ENCODE data around the gene ABCB11. TPM values are rescaled to one million over a fixed set of nuclear protein-coding genes. Genes with fewer than 3 reads are reported as not detected.

Gene ABCB11
- total RNA-seq, 6 experiments from 2014 or later, result 21.3 to 128 (median 54.8) TPM

DNA sequence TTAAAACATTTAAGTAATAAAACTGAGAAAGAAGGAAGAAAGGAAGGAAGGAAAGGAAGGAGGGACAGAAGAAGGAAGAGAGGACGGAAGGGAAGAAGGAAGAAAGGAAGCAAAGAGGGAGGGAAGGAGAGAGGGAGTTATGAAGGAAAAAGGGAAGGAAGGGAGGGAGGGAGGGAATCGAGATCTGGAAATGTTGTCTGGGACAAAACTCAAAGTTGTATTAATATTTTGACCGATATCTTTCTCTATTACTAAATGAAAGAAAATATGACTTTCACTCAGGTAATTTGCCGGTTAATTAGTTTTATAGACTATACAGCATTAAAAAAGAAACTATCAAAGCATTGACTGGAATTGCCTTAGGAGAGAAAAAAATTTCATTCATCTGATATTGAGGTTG is 85.6 kb downstream of the ABCB11 start:
- Histone ChIP-seq H3K4me1 (no peaks in the 10 kb centered on the region), H3K27me3 (no peaks in the 10 kb centered on the region), H3K36me3 (peaks cover 0 to 56% (median 7%) of the 10 kb centered on the region in 4 donors), H3K27ac (no peak overlapping the region), H3K9me3 (no peaks in the 10 kb centered on the region), H3K4me3 (no peak overlapping the region)
- intact Hi-C loops (cut with DNase I), result no loop called here
- no peak for DNase-seq
- 30% methylated on average over 4 of the region's 4 CpGs for WGBS (ENCODE audit: insufficient coverage, low coverage, low lambda C conversion rate, missing lambda C conversion rate)
- no peak for ATAC-seq
- TF ChIP-seq, protein P1, sequence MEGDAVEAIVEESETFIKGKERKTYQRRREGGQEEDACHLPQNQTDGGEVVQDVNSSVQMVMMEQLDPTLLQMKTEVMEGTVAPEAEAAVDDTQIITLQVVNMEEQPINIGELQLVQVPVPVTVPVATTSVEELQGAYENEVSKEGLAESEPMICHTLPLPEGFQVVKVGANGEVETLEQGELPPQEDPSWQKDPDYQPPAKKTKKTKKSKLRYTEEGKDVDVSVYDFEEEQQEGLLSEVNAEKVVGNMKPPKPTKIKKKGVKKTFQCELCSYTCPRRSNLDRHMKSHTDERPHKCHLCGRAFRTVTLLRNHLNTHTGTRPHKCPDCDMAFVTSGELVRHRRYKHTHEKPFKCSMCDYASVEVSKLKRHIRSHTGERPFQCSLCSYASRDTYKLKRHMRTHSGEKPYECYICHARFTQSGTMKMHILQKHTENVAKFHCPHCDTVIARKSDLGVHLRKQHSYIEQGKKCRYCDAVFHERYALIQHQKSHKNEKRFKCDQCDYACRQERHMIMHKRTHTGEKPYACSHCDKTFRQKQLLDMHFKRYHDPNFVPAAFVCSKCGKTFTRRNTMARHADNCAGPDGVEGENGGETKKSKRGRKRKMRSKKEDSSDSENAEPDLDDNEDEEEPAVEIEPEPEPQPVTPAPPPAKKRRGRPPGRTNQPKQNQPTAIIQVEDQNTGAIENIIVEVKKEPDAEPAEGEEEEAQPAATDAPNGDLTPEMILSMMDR (IDR thresholded peaks at IDR 0.05), result no peak
- no peak for TF ChIP-seq POLR2A (IDR thresholded peaks at IDR 0.05)

DNA sequence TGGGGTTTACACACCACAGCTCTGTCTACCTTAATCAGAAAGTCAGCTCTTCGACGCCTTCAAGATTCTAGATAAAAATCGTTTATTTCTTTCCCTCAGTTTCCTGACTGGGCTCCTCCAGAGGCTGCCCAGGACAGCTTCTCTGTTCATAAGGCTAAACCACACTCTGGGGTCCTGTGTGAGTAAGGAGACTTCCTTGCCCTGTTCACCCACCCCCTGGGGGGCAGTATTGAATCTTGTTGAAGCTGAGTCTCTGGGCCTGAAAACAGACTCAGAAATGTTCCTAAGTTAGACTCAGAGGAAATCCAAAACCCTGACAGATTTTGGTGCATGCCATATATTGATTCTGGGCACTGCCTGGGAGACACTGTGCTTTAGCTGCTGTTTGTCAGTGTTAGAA is 87.1 kb downstream of the ABCB11 start:
- TF ChIP-seq, protein P1 (IDR thresholded peaks at IDR 0.05), result no peak
- TF ChIP-seq POLR2A (IDR thresholded peaks at IDR 0.05), result no peak
- no peak for DNase-seq
- 78% methylated on average over 2 of the region's 3 CpGs for WGBS (ENCODE audit: insufficient coverage, low coverage, low lambda C conversion rate, missing lambda C conversion rate)
- no peak overlapping the region for H3K27ac ChIP-seq
- H3K27me3 ChIP-seq, result no peaks in the 10 kb centered on the region
- no peaks in the 10 kb centered on the region for H3K9me3 ChIP-seq
- peaks cover 0 to 48% (median 7%) of the 10 kb centered on the region in 4 donors for H3K36me3 ChIP-seq
- no peak overlapping the region for H3K4me3 ChIP-seq
- ATAC-seq, result peak in 2 of 4 donors; percentile 10 to 14
- intact Hi-C loops (cut with DNase I), result no loop called here
- no peaks in the 10 kb centered on the region for H3K4me1 ChIP-seq

DNA sequence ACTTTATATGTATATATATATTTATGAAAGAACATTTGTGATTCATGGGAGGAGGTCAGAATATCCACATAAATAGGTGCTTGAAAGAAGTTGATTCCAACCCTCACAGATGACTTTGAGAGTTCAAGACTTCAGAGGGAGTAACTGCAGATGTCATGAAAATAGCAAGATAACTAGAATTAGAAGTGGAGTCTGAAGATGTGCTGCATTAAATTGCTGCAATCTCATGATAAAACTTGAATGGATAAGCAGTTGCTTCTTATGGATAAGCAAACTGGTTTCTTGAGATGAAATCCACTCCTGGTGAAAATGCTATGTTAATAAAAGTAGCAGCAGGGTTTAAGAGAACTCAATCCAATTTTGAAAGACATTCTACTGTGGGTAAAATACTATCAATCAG is 89.8 kb downstream of the ABCB11 start:
- H3K4me1 ChIP-seq, result no peaks in the 10 kb centered on the region
- H3K4me3 ChIP-seq, result no peak overlapping the region
- no peak for ATAC-seq
- peaks cover 0 to 48% (median 11%) of the 10 kb centered on the region in 4 donors for H3K36me3 ChIP-seq
- no peak for DNase-seq
- intact Hi-C loops (cut with DNase I), result no loop called here
- TF ChIP-seq, protein P1 (IDR thresholded peaks at IDR 0.05), result no peak
- no peak for TF ChIP-seq POLR2A (IDR thresholded peaks at IDR 0.05)
- no peaks in the 10 kb centered on the region for H3K9me3 ChIP-seq
- no peak overlapping the region for H3K27ac ChIP-seq
- H3K27me3 ChIP-seq, result no peaks in the 10 kb centered on the region

DNA sequence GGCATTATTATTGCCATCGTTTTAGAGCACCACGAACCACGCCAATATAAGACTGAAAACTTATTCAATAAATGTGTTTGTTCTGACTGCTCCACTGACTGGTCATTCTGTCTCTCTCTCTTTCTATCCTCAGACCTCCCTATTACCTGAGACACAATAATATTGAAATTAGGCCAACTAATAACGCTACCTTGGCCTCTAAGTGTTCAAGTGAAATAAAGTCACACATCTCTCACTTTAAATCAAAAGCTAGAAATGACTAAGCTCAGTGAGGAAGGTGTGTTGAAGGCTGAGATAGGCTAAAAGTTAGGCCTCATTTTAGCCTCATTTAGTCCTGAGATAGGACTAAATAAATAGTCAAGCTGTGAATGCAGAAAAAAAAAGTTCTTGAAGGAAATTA is 91.2 kb downstream of the ABCB11 start:
- TF ChIP-seq, protein P1 (IDR thresholded peaks at IDR 0.05), result no peak
- no peak for TF ChIP-seq POLR2A (IDR thresholded peaks at IDR 0.05)
- H3K4me3 ChIP-seq, result no peak overlapping the region
- no peaks in the 10 kb centered on the region for H3K27me3 ChIP-seq
- ATAC-seq (no peak), DNase-seq (no peak)
- WGBS (ENCODE audit: insufficient coverage, low coverage, low lambda C conversion rate, missing lambda C conversion rate), result 80% methylated on average over 4 of the region's 4 CpGs
- no peaks in the 10 kb centered on the region for H3K4me1 ChIP-seq
- no peaks in the 10 kb centered on the region for H3K9me3 ChIP-seq
- peaks cover 0 to 60% (median 18%) of the 10 kb centered on the region in 4 donors for H3K36me3 ChIP-seq
- intact Hi-C loops (cut with DNase I), result no loop called here
- H3K27ac ChIP-seq, result no peak overlapping the region

DNA sequence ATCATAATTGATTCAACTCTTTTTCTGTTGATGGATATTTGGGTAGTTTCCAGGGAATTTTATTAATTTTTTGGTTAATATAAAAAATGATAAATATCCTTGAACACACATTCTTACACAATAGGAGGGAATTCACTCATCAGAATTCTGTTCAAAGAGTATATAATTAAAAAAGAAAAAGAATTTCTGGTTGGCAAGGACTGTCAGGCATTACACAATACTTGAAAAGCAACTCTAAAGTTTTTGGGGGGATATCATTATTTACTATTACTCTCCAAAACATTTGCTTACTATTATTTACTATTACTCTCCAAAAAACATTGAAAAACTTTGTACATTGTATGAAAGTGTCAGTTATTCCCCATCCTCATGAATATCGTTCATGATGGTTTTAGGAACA is 92.1 kb downstream of the ABCB11 start:
- Histone ChIP-seq H3K4me1 (no peaks in the 10 kb centered on the region), H3K27ac (no peak overlapping the region), H3K9me3 (no peaks in the 10 kb centered on the region), H3K27me3 (no peaks in the 10 kb centered on the region), H3K36me3 (peaks cover 0 to 60% (median 20%) of the 10 kb centered on the region in 4 donors), H3K4me3 (no peak overlapping the region)
- DNase-seq, result no peak
- WGBS (ENCODE audit: insufficient coverage, low coverage, low lambda C conversion rate, missing lambda C conversion rate), result 100% methylated on average over 1 of the region's 1 CpG
- intact Hi-C loops (cut with DNase I), result no loop called here
- ATAC-seq, result no peak
- no peak for TF ChIP-seq POLR2A (IDR thresholded peaks at IDR 0.05)
- TF ChIP-seq, protein P1 (IDR thresholded peaks at IDR 0.05), result no peak
